Non-pigmented ciliary epithelial cell (primary cell): ENCODE results near the gene KCNJ6.
"Not testable (repeated sequence)": the region's sequence is repeated elsewhere in the genome, so short reads cannot be mapped to it uniquely, and the experiment has no call there.

Source experiments
- DNase-seq: peaks from one replicate; pipeline ENCODE4 v3.0.0-alpha.2; 2010; ENCODE audit warnings: low read depth

Gene KCNJ6

GRCh38 chr21:37916310-37917051, at the start of gene KCNJ6:
KCNJ6 (minus strand) TSS chr21:37916457; CDS start chr21:37840682, 75,775 bp downstream.
- no peak for DNase-seq

GRCh38 chr21:37965088-37965805, 49.0 kb upstream of the KCNJ6 start:
- DNase-seq: no peak

GRCh38 chr21:37958537-37958936, 42.3 kb upstream of the KCNJ6 start:
- no peak for DNase-seq

GRCh38 chr21:37956772-37957171, 40.5 kb upstream of the KCNJ6 start:
- DNase-seq: no peak

GRCh38 chr21:37945036-37945435, 28.8 kb upstream of the KCNJ6 start:
- DNase-seq: no peak

GRCh38 chr21:37944496-37944895, 28.2 kb upstream of the KCNJ6 start:
- no peak for DNase-seq

GRCh38 chr21:37940691-37941090, 24.4 kb upstream of the KCNJ6 start:
- DNase-seq: no peak

- no peak for DNase-seq
Measured at GRCh38 chr21:37939838-37940237, 23.6 kb upstream of the KCNJ6 start.

GRCh38 chr21:37939251-37939650, 23.0 kb upstream of the KCNJ6 start:
- no peak for DNase-seq

- no peak for DNase-seq
Measured at GRCh38 chr21:37937668-37938067, 21.4 kb upstream of the KCNJ6 start.

GRCh38 chr21:37936010-37936785, 19.9 kb upstream of the KCNJ6 start:
- no peak for DNase-seq

GRCh38 chr21:37932936-37933335, 16.7 kb upstream of the KCNJ6 start:
- DNase-seq: no peak

- DNase-seq: no peak
Measured at GRCh38 chr21:37927711-37928110, 11.5 kb upstream of the KCNJ6 start.

GRCh38 chr21:37921091-37921490, 4.8 kb upstream of the KCNJ6 start:
- DNase-seq: no peak

- not testable (repeated sequence) for DNase-seq
Measured at GRCh38 chr21:37920302-37920701, 4.0 kb upstream of the KCNJ6 start.

GRCh38 chr21:37917612-37918011, 1.4 kb upstream of the KCNJ6 start:
- DNase-seq: peak; percentile 34

- no peak for DNase-seq
Measured at GRCh38 chr21:37915941-37916309, 332 bp downstream of the KCNJ6 start.

- DNase-seq: no peak
Measured at GRCh38 chr21:37915497-37915911, 753 bp downstream of the KCNJ6 start.

GRCh38 chr21:37912616-37913015, 3.6 kb downstream of the KCNJ6 start:
- no peak for DNase-seq

- no peak for DNase-seq
Measured at GRCh38 chr21:37909936-37910335, 6.3 kb downstream of the KCNJ6 start.

GRCh38 chr21:37908691-37909090, 7.6 kb downstream of the KCNJ6 start:
- no peak for DNase-seq

GRCh38 chr21:37907076-37907475, 9.2 kb downstream of the KCNJ6 start:
- no peak for DNase-seq

- DNase-seq: no peak
Measured at GRCh38 chr21:37905291-37905690, 11.0 kb downstream of the KCNJ6 start.
